Liver (tissue), 3 donors: ENCODE measurements around the gene ST6GALNAC4.

Experiments
- ATF3 ChIP-seq: IDR thresholded peaks from 2 replicates; pipeline ENCODE4 v1.6.1; 2016; ENCODE audit warnings: antibody characterized with exemption
- CTCF ChIP-seq: fragments of 150-350 bp; IDR thresholded peaks from 2 replicates; pipeline ENCODE4 v1.5.1; 2017; ENCODE audit warnings: improper control_type of control experiment, low read depth, low read length; ENCODE audit not compliant: missing input control
- EGR1 ChIP-seq, 2 donors: IDR thresholded peaks; 2 replicates each; pipeline ENCODE4 v1.6.1; 2016 to 2018; ENCODE audit warnings: antibody characterized with exemption in 2 of 2, low read depth in 2 of 2
- FOXA1 ChIP-seq: IDR thresholded peaks from 2 replicates; pipeline ENCODE4 v1.6.1; 2016; ENCODE audit warnings: antibody characterized with exemption
- GABPA ChIP-seq, 2 donors: IDR thresholded peaks in 1 of 2; conservative IDR thresholded peaks in 1 of 2; 2 replicates each; pipeline ENCODE4 v1.6.1; 2016; ENCODE audit warnings: antibody characterized with exemption in 2 of 2, mild to moderate bottlenecking in 1 of 2, moderate library complexity in 1 of 2
- JUND ChIP-seq, 2 donors: IDR thresholded peaks; 2 replicates each; pipeline ENCODE4 v1.6.1; 2016; ENCODE audit warnings: antibody characterized with exemption in 2 of 2
- MAX ChIP-seq: IDR thresholded peaks from 2 replicates; pipeline ENCODE4 v1.6.1; 2016; ENCODE audit warnings: antibody characterized with exemption
- RAD21 ChIP-seq, 2 donors: IDR thresholded peaks; 2 replicates each; pipeline ENCODE4 v1.6.1; 2016; ENCODE audit warnings: antibody characterized with exemption in 2 of 2, mild to moderate bottlenecking in 2 of 2
- REST ChIP-seq: IDR thresholded peaks from 2 replicates; pipeline ENCODE4 v1.6.1; 2016; ENCODE audit warnings: antibody characterized with exemption, mild to moderate bottlenecking
- RXRA ChIP-seq, 2 donors: IDR thresholded peaks; 2 replicates each; pipeline ENCODE4 v1.6.1; 2017 to 2018; ENCODE audit warnings: antibody characterized with exemption in 2 of 2, mild to moderate bottlenecking in 1 of 2
- SP1 ChIP-seq: IDR thresholded peaks from 2 replicates; pipeline ENCODE4 v1.6.1; 2018; ENCODE audit warnings: antibody characterized with exemption, mild to moderate bottlenecking
- TAF1 ChIP-seq: conservative IDR thresholded peaks from 2 replicates; pipeline ENCODE4 v1.6.1; 2016; ENCODE audit warnings: antibody characterized with exemption, mild to moderate bottlenecking
- YY1 ChIP-seq: IDR thresholded peaks from 2 replicates; pipeline ENCODE4 v1.6.1; 2016; ENCODE audit warnings: antibody characterized with exemption, mild to moderate bottlenecking
- ZBTB33 ChIP-seq: IDR thresholded peaks from 2 replicates; pipeline ENCODE4 v1.6.1; 2016; ENCODE audit warnings: antibody characterized with exemption
- donor health status: healthy.
- donor health status: healthy.

GRCh38 chr9:127913682-127914081, 3.2 kb downstream of the ST6GALNAC4 start:
- no peak for TF ChIP-seq RAD21 (IDR thresholded peaks at IDR 0.05)
- no peak for TF ChIP-seq REST
- TF ChIP-seq CTCF: no peak
- no peak for TF ChIP-seq ATF3
- no peak for TF ChIP-seq SP1
- no peak for TF ChIP-seq RXRA (IDR thresholded peaks at IDR 0.05)
- no peak for TF ChIP-seq TAF1
- TF ChIP-seq EGR1 (IDR thresholded peaks at IDR 0.05; ENCODE audit: low read depth in 2 of 2): no peak
- TF ChIP-seq GABPA (IDR thresholded peaks at IDR 0.05 in 1 of 2, conservative IDR thresholded peaks at IDR 0.05 in 1 of 2): no peak
- no peak for TF ChIP-seq MAX
- TF ChIP-seq ZBTB33: no peak
- TF ChIP-seq YY1: no peak
- TF ChIP-seq JUND (IDR thresholded peaks at IDR 0.05): no peak
- no peak for TF ChIP-seq FOXA1
